Effector memory CD4-positive, alpha-beta T cell (primary cell): ENCODE measurements around the gene SCAI.
"Not testable (repeated sequence)": the region's sequence is repeated elsewhere in the genome, so short reads cannot be mapped to it uniquely, and the experiment has no call there.

ENCODE experiments used
- DNase-seq, 3 donors: peaks; one replicate each; pipeline ENCODE4 v3.0.0-alpha.2; 2020
- H3K27ac ChIP-seq: 2 replicates; pipeline ENCODE4 v1.7.0; 2013; ENCODE audit warnings: mild to moderate bottlenecking, low read length, moderate library complexity; ENCODE audit not compliant: insufficient read depth, poor library complexity, severe bottlenecking
- H3K27me3 ChIP-seq: replicated peaks from 2 replicates; pipeline ENCODE4 v1.7.0; 2013; ENCODE audit warnings: mild to moderate bottlenecking, low read length; ENCODE audit not compliant: insufficient read depth, control insufficient read depth, poor library complexity, severe bottlenecking
- H3K36me3 ChIP-seq: 2 replicates; pipeline ENCODE4 v1.7.0; 2013; ENCODE audit warnings: mild to moderate bottlenecking, low read length, moderate library complexity; ENCODE audit not compliant: control insufficient read depth, insufficient read depth
- H3K4me1 ChIP-seq: 2 replicates; pipeline ENCODE4 v1.7.0; 2013; ENCODE audit warnings: low read length, mild to moderate bottlenecking; ENCODE audit not compliant: control insufficient read depth, insufficient read depth, poor library complexity, severe bottlenecking
- H3K4me3 ChIP-seq: 2 replicates; pipeline ENCODE4 v1.7.0; 2013; ENCODE audit warnings: low read length, low read depth, mild to moderate bottlenecking; ENCODE audit not compliant: insufficient read depth, poor library complexity, severe bottlenecking
- H3K9me3 ChIP-seq: 2 replicates; pipeline ENCODE4 v1.7.0; 2013; ENCODE audit warnings: mild to moderate bottlenecking, low read length, moderate library complexity; ENCODE audit not compliant: control insufficient read depth

Gene SCAI

DNA sequence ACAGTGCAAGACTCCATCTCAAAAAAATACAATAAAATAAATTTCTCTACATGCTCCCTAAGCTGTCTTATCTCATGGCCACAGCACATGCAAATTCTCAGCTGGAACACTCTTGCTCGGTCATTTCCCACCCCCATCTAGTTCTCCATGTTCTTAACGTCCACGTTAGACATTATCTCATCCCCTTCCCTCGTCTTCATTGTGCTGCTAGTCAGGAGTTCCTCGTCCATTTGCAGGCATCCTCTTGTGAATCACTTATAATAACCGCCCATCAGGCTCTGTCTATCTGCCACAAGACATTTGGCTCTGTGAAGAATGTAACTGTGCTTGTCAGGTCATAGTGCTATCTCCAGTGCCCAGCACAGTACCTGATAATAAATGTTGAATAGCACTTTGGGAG lies 169.5 kb downstream of the SCAI start:
- Histone ChIP-seq H3K27ac (no peak overlapping the region), H3K9me3 (no peaks in the 10 kb centered on the region), H3K4me3 (no peak overlapping the region), H3K27me3 (no peaks in the 10 kb centered on the region), H3K4me1 (no peaks in the 10 kb centered on the region), H3K36me3 (peaks cover 4% of the 10 kb centered on the region)
- no peak for DNase-seq

DNA sequence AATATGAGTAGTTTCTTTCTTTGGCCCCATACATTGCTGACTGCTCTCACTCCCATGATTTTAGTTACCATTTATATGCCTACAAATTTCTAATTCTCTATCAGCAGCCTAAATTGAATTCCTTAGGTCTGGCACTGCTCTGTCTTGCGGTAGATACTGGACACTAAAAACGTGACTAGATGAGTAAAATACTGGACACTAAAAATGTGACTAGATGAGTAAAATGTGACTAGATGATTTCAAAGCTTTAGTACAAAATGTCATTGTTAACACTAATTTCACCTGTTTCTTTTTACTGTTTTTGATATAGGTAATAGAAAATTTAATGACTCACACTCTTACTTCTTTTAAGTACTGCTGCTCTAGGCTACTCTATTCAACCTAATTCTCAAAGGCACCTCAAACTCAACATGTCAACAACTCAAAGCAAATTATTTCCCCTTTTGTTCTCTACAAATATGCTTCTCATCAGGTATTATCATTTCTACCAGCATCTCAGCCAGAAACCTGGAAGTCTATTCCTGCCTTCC lies 171.0 kb downstream of the SCAI start:
- H3K27me3 ChIP-seq = no peaks in the 10 kb centered on the region
- no peaks in the 10 kb centered on the region for H3K9me3 ChIP-seq
- no peak overlapping the region for H3K27ac ChIP-seq
- H3K4me1 ChIP-seq = no peaks in the 10 kb centered on the region
- DNase-seq = no peak
- H3K36me3 ChIP-seq = peaks cover 7% of the 10 kb centered on the region
- no peak overlapping the region for H3K4me3 ChIP-seq

DNA sequence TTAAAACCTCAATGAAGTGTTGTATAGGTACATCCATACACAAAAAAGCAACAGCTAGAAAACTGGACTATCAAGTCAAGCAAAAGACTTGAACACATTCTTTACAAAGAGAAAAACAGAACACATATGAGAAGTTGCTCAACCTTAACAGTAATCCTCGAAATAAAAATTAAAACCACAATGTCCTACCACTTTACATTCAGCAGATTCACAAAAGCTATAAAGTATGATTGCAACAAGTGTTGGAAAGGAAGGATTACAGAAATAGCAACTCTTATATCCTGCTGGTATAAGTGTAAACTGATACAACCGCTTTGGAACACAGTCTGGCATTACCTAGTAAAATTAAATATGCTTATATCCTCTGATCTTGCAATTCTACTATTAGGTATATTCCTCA lies 173.9 kb downstream of the SCAI start:
- peaks cover 9% of the 10 kb centered on the region for H3K4me1 ChIP-seq
- no peak overlapping the region for H3K4me3 ChIP-seq
- no peak overlapping the region for H3K27ac ChIP-seq
- H3K36me3 ChIP-seq = peaks cover 7% of the 10 kb centered on the region
- no peak for DNase-seq
- H3K9me3 ChIP-seq = no peaks in the 10 kb centered on the region
- H3K27me3 ChIP-seq = no peaks in the 10 kb centered on the region

DNA sequence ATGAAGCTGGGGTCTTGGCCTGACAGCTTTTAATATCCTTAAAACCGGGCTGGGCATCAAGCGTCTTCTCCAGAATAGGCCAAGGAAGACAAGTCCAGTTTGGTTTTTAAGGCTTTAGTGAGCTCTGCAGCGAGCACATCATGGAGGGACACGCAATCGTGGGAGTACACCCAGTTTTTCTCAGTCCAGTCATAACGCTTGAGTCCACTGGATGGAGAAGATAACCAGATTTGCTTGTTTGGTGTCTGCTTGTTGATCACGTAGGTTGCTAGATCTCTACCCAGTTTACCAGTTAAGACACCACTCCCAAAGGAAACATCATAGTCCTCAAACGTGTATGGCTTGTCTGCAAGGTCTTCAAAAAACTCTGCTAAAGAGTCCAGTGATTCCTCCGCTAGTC lies 175.1 kb downstream of the SCAI start:
- DNase-seq = no peak
- H3K36me3 ChIP-seq = peaks cover 7% of the 10 kb centered on the region

DNA sequence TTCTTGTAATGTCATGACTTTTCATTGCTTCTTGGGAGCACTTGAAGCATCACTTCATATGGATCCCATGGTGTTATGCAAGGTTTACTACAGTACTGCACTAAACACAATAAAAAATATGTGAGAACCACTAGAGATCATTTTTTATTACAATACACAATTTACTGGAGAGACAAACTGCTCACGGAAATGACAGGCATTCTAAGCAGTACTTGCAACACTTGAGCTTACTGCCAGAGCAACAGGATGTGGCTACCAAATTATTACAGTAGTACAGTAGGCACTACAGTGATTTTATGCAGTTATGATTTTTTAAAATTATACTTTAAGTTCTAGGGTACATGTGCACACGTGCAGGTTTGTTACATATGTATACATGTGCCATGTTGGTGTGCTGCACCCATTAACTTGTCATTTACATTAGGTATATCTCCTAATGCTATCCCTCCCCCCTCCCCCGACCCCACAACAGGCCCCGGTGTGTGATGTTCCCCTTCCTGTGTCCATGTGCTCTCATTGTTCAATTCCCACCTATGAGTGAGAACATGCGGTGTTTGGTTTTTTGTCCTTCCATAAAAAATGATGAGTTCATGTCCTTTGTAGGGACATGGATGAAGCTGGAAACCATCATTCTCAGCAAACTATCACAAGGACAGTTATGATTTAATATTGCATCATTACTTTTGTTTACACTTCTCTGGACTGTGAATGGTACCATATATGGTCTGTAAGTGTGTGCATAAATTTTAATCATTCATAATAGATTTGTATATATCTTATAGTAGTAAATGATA lies 177.4 kb downstream of the SCAI start:
- not testable (repeated sequence) for DNase-seq, H3K4me3 ChIP-seq, H3K27me3 ChIP-seq, H3K9me3 ChIP-seq, H3K36me3 ChIP-seq
- Histone ChIP-seq H3K27ac (peak overlapping the region; percentile 2), H3K4me1 (peaks cover 13% of the 10 kb centered on the region)

More for the DNA sequence above, 175.1 kb downstream of the SCAI start:
- H3K4me1 ChIP-seq = peaks cover 13% of the 10 kb centered on the region
- H3K9me3 ChIP-seq = no peaks in the 10 kb centered on the region
- no peaks in the 10 kb centered on the region for H3K27me3 ChIP-seq
- no peak overlapping the region for H3K4me3 ChIP-seq
- H3K27ac ChIP-seq = no peak overlapping the region

DNA sequence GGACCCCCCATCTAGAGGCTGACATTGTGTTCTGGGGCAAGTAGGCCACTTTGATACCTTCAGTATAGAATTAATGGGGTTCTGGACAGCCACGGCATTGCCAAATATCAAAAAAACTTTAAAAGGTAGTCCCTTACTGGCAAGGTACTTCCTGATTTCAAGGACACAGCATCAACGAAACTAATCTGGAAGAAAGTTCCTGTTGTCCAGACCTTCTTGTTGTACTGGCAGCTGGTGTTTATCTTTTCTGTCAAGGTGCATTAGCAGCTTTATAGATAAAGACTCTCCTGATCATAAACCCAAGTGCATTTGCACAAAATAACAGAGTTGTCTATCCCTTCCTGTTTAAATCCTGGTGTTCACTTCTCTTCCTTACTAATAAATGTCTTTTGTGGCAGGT lies 178.7 kb downstream of the SCAI start:
- Histone ChIP-seq H3K9me3 (no peaks in the 10 kb centered on the region), H3K27ac (peak overlapping the region; percentile 26), H3K27me3 (no peaks in the 10 kb centered on the region), H3K36me3 (peaks cover 3% of the 10 kb centered on the region), H3K4me1 (peaks cover 13% of the 10 kb centered on the region), H3K4me3 (no peak overlapping the region)
- no peak for DNase-seq

DNA sequence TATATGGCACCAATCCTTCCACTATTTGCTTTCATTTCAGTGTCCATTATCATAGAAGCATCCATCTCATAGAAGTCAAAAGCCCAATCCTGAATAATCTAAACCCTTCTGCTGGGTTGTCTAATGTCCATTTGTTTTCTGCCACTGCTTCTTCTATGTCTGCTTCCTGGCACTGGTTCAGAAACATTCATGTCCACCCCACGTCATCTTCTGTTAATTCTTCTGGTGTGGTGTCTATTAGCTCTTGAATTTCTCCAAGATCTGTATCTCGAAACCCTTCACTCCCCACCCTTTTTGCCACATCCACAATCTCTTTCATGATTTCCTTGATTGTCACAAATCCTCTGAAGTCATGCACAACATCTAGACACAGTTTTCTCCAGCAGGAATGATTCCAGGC lies 179.3 kb downstream of the SCAI start:
- Histone ChIP-seq H3K4me3 (no peak overlapping the region), H3K36me3 (peaks cover 3% of the 10 kb centered on the region), H3K9me3 (no peaks in the 10 kb centered on the region), H3K4me1 (peaks cover 13% of the 10 kb centered on the region), H3K27me3 (no peaks in the 10 kb centered on the region), H3K27ac (no peak overlapping the region)
- DNase-seq = no peak

DNA sequence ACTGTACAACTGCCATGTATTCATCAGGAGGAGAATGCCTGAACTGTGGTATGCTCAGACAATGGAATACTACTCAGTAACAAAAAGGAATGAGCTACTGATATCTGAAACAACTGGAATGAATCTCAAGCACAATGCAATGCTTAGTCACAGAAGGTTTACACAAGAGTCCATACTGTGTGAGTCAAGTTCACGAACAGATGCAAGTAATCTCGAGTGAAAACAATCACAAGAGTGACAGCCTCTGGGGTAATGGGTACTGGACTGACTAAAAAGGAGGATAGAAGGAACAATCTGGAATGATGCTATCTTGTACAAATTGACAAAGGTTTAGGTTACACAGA lies 182.9 kb downstream of the SCAI start:
- H3K36me3 ChIP-seq = no peaks in the 10 kb centered on the region
- no peaks in the 10 kb centered on the region for H3K9me3 ChIP-seq
- H3K27ac ChIP-seq = no peak overlapping the region
- DNase-seq = no peak
- H3K27me3 ChIP-seq = no peaks in the 10 kb centered on the region
- H3K4me1 ChIP-seq = peaks cover 12% of the 10 kb centered on the region
- H3K4me3 ChIP-seq = no peak overlapping the region

DNA sequence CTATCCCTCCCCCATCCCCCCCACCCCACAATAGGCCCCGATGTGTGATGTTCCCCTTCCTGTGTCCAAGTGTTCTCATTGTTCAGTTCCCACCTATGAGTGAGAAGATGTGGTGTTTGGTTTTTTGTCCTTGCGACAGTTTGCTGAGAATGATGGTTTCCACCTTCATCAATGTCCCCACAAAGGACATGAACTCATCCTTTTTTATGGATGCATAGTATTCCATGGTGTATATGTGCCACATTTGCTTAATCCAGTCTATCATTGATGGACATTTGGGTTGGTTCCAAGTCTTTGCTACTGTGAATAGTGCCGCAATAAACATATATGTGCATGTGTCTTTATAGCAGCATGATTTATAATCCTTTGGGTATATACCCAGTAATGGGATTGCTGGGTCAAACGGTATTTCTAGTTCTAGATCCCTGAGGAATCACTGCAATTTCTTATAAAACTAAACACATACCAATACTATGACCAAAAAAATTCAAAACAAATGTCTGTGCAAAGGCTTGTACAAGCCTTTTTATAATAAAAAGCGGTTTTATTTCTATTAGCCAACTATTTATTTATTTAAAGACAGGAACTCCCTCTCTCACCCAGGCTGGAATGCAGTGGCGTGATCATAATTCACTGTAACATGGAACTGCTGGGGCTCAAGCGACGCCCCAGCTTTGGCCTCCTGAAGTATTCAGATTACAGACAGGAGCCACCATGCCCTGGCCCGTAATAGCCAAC lies 183.5 kb downstream of the SCAI start:
- H3K4me3 ChIP-seq, H3K9me3 ChIP-seq, H3K36me3 ChIP-seq, H3K27ac ChIP-seq, H3K4me1 ChIP-seq, DNase-seq, H3K27me3 ChIP-seq: not testable (repeated sequence)

DNA sequence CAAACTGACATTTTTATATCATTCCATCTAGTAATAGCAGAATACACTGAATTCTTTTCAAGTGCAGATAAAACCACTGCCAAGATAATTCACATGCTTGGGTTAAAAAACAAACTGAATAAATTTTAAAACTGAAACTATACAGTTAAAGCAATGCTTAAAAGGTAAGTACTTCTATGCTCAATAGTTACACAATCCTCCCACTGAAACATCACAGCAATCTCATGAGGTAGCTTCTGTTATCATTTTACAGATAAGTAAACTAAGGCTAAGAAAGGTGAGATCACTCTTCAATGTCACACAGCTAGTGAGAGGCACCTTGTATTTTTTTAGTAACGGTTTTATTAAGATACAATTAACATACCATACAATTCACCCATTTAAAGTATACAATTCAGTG lies 189.1 kb downstream of the SCAI start:
- Histone ChIP-seq H3K36me3 (no peaks in the 10 kb centered on the region), H3K4me1 (no peaks in the 10 kb centered on the region), H3K27ac (no peak overlapping the region), H3K4me3 (no peak overlapping the region), H3K27me3 (no peaks in the 10 kb centered on the region), H3K9me3 (no peaks in the 10 kb centered on the region)
- DNase-seq = no peak
